Heart left ventricle (tissue), 16 donors: ENCODE data around the gene BFAR. TPM values are rescaled to one million over a fixed set of nuclear protein-coding genes. Genes with fewer than 3 reads are reported as not detected.

Experiments
- ATAC-seq, 4 donors: fragments of 200-7000 bp; cut with Tn5 transposase; one replicate each; pipeline ENCODE4 v1.9.1; 2020 to 2022; ENCODE audit warnings: moderate library complexity in 4 of 4, mild to moderate bottlenecking in 3 of 4, moderate number of reproducible peaks in 1 of 4
- DNase-seq, 5 donors: peaks; one replicate each; pipeline ENCODE4 v3.0.0-alpha.2; 2020
- H3K27ac ChIP-seq, 12 donors: fragments of 200-600 bp; sonication (generic) in 4 of 12; one replicate each; pipeline versions ENCODE4 v1.5.0 to v1.8.0; 2016 to 2022; ENCODE audit warnings: mild to moderate bottlenecking in 2 of 12
- H3K27me3 ChIP-seq, 9 donors: fragments of 200-600 bp; sonication (generic) in 2 of 9; one replicate each; pipeline versions ENCODE4 v1.5.1 to v1.8.0; 2016 to 2022; ENCODE audit warnings: mild to moderate bottlenecking in 3 of 9
- H3K36me3 ChIP-seq, 9 donors: fragments of 200-600 bp; sonication (generic) in 2 of 9; one replicate each; pipeline versions ENCODE4 v1.5.0 to v1.8.0; 2018 to 2022; ENCODE audit warnings: mild to moderate bottlenecking in 2 of 9
- H3K4me1 ChIP-seq, 12 donors: fragments of 200-600 bp; sonication (generic) in 4 of 12; one replicate each; pipeline versions ENCODE4 v1.5.0 to v1.8.0; 2016 to 2022; ENCODE audit warnings: mild to moderate bottlenecking in 3 of 12
- H3K4me3 ChIP-seq, 12 donors: fragments of 200-600 bp; sonication (generic) in 4 of 12; one replicate each; pipeline versions ENCODE4 v1.5.0 to v1.8.0; 2017 to 2022; ENCODE audit warnings: mild to moderate bottlenecking in 9 of 12, moderate library complexity in 4 of 12
- H3K9me3 ChIP-seq, 12 donors: fragments of 200-600 bp; sonication (generic) in 4 of 12; one replicate each; pipeline versions ENCODE4 v1.5.0 to v1.8.0; 2016 to 2022; ENCODE audit warnings: mild to moderate bottlenecking in 1 of 12
- POLR2A ChIP-seq, 2 donors: fragments of 450-650 bp; IDR thresholded peaks; one replicate each; pipeline ENCODE4 v1.6.1; 2017; ENCODE audit warnings: antibody characterized with exemption in 2 of 2, mild to moderate bottlenecking in 2 of 2, moderate library complexity in 2 of 2
- WGBS, 4 donors: extraction: QIAGEN DNeasy Blood & Tissue Kit in 2 of 4; methylation state at CpG; one replicate each; pipeline versions ENCODE4 v1.1.5 to v1.1.7; 2013 to 2018; 5-methylcytosine and 5-hydroxymethylcytosine counted together
- intact Hi-C, 10 donors: fragments of 100-400 bp; cut with DNase I; formaldehyde crosslinking; loops; one replicate each; pipeline versions ENCODE4 v1.11.1 to v1.14.2; 2022
- polyA plus RNA-seq, 2 donors: library from polyadenylated mRNA; stranded (reverse); fragments of 200-250 nt; gene quantifications; one replicate each; pipeline ENCODE4 v1.2.3, GENCODE V29; 2013
- total RNA-seq, 9 donors: library from RNA; depleted of rRNA in 2 of 9; stranded (reverse); fragments of >200 nt in 2 of 9; fragmentation: NEBNext Ultra II Directional in 3 of 9; extraction: Animal tissue kit (Norgen Biotek cat#: 25700) in 3 of 9; gene quantifications; one replicate each; pipeline versions ENCODE4 v1.1.0 to v1.2.4, GENCODE V29; 2016 to 2023
- TF ChIP-seq, protein P1 (sequence below), 12 donors: fragments of 200-600 bp; sonication (generic) in 4 of 12; IDR thresholded peaks; one replicate each; pipeline versions ENCODE4 v1.5.0 to v1.8.0; 2018 to 2022; ENCODE audit warnings: antibody characterized with exemption in 12 of 12, mild to moderate bottlenecking in 5 of 12
- donor health status: ischemic (EF 13 %, LVEDD 7.1; RV severe dilation, severe dysfunction).
- donor health status: healthy with polysubstance abuse.
- donor health status: DM: no; HTN: yes; CAD: no.
- donor health status: DM: no; HTN: no; CAD: no.
- donor health status: ischemic (EF 25% LVEDD 6.9; RV normal size, moderate dysfunction).
- donor health status: ischemic (EF 25% LVEDD 5.7; RV mildly dilated, moderate dysfunction).
- donor health status: healthy.
- donor health status: DM: yes; HTN: yes; CAD: no.
- donor health status: ischemic (EF 35%, LVEDD 5.7; RV mildly dilated, moderate dysfunction).
- donor health status: nonischemic (EF 11% LVEDD 7.7; RV severe dilation, severe dysfunction).
- donor health status: DM: yes; HTN: yes; CAD: no.
- donor health status: PGD.
- donor health status: ischemic (EF 29% LVEDD 5.4; RV normal size, mild dysfunction).
- donor health status: nonischemic (EF 23%, LVEDD 6.1; RV moderate dilation, normal function).

Gene BFAR
- total and polyA plus RNA-seq, 11 donors = 21.5 to 52.6 (median 37.2) TPM

DNA sequence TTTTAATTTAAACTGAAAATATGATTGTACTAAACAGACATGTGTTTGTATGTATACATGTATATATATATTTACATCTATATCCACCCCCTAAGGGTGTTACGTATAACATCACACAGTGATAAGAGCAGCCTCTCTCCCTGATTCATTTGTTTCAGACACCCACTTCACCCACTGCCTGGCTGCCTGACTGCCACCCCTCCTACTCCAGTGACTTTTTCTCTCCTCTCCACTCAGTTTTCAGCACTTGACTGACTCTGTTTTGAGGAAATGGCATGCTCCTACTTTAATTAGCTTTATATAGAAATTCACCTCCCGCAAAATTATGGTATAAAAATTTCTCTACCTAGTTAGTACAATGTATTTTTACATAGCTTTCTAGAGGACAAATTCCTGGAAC, 20.0 kb downstream of the BFAR start:
- DNase-seq (no peak), ATAC-seq (no peak)
- Histone ChIP-seq H3K27ac (no peak overlapping the region), H3K9me3 (no peaks in the 10 kb centered on the region), H3K4me1 (no peaks in the 10 kb centered on the region), H3K36me3 (peaks cover 0 to 100% (median 98%) of the 10 kb centered on the region in 9 donors), H3K27me3 (no peaks in the 10 kb centered on the region), H3K4me3 (no peak overlapping the region)
- TF ChIP-seq POLR2A (IDR thresholded peaks at IDR 0.05) = no peak
- TF ChIP-seq, protein P1, sequence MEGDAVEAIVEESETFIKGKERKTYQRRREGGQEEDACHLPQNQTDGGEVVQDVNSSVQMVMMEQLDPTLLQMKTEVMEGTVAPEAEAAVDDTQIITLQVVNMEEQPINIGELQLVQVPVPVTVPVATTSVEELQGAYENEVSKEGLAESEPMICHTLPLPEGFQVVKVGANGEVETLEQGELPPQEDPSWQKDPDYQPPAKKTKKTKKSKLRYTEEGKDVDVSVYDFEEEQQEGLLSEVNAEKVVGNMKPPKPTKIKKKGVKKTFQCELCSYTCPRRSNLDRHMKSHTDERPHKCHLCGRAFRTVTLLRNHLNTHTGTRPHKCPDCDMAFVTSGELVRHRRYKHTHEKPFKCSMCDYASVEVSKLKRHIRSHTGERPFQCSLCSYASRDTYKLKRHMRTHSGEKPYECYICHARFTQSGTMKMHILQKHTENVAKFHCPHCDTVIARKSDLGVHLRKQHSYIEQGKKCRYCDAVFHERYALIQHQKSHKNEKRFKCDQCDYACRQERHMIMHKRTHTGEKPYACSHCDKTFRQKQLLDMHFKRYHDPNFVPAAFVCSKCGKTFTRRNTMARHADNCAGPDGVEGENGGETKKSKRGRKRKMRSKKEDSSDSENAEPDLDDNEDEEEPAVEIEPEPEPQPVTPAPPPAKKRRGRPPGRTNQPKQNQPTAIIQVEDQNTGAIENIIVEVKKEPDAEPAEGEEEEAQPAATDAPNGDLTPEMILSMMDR (IDR thresholded peaks at IDR 0.05) = no peak
- 92 to 95% (median 94%) methylated on average over 2 of the region's 2 CpGs for WGBS, 4 donors
- intact Hi-C loops = no loop called here

DNA sequence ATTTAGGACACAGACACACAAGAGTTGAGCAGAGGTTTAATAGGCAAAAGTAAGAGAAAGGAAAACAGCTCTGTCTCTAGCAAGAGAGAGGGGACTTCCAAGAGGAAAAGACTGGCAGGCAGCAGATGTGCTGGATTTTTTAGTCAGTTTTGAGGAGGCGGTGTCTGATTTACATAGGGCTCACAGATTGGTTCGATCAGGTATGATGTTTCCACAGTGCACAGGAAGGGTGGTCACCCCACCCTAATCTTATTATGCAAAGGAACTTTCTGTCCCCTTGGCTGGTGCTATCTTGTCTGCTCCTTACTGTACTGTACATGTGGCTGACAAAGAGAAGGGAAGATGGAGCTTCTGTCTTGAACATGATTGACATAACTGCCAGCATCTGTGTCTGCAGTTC, 25.3 kb downstream of the BFAR start:
- no peak for DNase-seq
- intact Hi-C loops = no loop called here
- ATAC-seq = no peak
- no peaks in the 10 kb centered on the region for H3K4me1 ChIP-seq
- H3K4me3 ChIP-seq = no peak overlapping the region
- TF ChIP-seq, protein P1 (IDR thresholded peaks at IDR 0.05) = no peak
- TF ChIP-seq POLR2A (IDR thresholded peaks at IDR 0.05) = no peak
- peaks cover 0 to 100% (median 98%) of the 10 kb centered on the region in 9 donors for H3K36me3 ChIP-seq
- WGBS, 4 donors = 62 to 85% (median 74%) methylated on average over 2 of the region's 2 CpGs
- H3K9me3 ChIP-seq = no peaks in the 10 kb centered on the region
- no peaks in the 10 kb centered on the region for H3K27me3 ChIP-seq
- no peak overlapping the region for H3K27ac ChIP-seq

GRCh38 chr16:14667347-14668266, 34.9 kb downstream of the BFAR start:
- WGBS, 4 donors = 86 to 91% (median 89%) methylated on average over 16 of the region's 16 CpGs
- H3K9me3 ChIP-seq = no peaks in the 10 kb centered on the region
- H3K27me3 ChIP-seq = no peaks in the 10 kb centered on the region
- intact Hi-C loops = no loop called here
- TF ChIP-seq, protein P1 (IDR thresholded peaks at IDR 0.05) = no peak
- no peak for TF ChIP-seq POLR2A (IDR thresholded peaks at IDR 0.05)
- no peak for DNase-seq
- H3K36me3 ChIP-seq = peaks cover 0 to 73% (median 63%) of the 10 kb centered on the region in 9 donors
- peaks cover 0 to 2% (median 0%) of the 10 kb centered on the region in 12 donors for H3K4me1 ChIP-seq
- H3K27ac ChIP-seq = no peak overlapping the region
- no peak overlapping the region for H3K4me3 ChIP-seq
- no peak for ATAC-seq

DNA sequence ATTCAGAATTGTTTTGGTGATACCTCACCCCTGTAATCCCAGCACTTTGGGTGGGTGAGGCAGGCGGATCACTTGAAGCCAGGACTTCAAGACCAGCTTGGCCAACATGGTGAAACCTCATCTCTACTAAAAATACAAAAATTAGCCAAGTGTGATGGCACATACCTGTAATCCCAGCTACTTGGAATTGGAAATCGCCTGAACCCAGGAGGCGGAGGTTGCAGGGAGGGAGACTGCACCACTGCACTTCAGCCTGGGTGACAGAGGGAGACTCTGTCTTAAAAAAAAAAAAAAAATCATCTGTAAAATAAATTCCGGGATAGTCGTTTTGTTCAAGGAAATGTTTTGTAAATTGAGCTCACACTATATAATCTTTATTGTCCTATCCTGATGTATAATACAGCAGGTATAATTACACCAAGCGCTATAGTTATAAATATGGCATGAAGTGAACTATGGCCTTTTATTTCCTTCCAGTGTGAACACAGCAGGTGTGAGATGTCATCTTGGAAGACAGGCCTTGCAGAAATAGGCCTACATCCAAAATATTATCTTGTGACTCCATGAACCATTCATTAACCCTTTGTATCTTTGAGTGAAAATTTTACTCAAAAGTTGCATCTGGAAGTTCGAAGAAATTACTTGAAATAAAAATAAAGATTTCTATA, 35.9 kb downstream of the BFAR start:
- no peak overlapping the region for H3K4me3 ChIP-seq
- ATAC-seq = no peak
- intact Hi-C loops = no loop called here
- H3K27me3 ChIP-seq = no peaks in the 10 kb centered on the region
- H3K9me3 ChIP-seq = no peaks in the 10 kb centered on the region
- H3K27ac ChIP-seq = no peak overlapping the region
- TF ChIP-seq POLR2A (IDR thresholded peaks at IDR 0.05) = no peak
- TF ChIP-seq, protein P1 (IDR thresholded peaks at IDR 0.05) = no peak
- H3K36me3 ChIP-seq = peaks cover 0 to 62% (median 52%) of the 10 kb centered on the region in 9 donors
- DNase-seq = no peak
- WGBS, 4 donors = 76 to 86% (median 80%) methylated on average over 7 of the region's 7 CpGs
- H3K4me1 ChIP-seq = peaks cover 0 to 3% (median 0%) of the 10 kb centered on the region in 12 donors
